ENCODE results near the gene COL15A1. TPM values are rescaled to one million over a fixed set of nuclear protein-coding genes. Genes with fewer than 3 reads are reported as not detected.

The COL15A1 gene
- polyA plus RNA-seq, 1 donor (not counting 4 experiments of a cell fraction or from before 2014, with no cell fraction given), result not detected

DNA sequence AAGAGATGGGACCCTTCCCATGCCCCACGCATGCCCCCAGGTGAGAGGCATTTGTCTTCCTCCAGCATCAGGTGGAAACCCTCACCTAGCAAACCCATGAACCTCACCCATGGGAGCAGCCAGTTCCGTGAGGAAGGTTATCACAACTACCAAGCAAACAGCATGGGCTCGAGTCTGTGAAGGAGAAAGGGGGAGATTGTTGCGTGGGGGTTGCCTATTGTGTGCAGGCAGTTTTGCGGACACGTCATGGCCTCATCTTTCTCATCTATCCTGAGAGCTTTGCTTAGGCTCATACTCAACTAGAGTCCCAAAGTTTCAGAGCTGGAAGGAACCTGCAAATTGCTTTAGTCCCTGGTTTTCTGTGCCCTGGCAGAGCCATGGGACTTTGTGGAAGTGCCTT lies 87.6 kb downstream of the COL15A1 start:
- H4K20me1 ChIP-seq (ENCODE audit: control insufficient read depth, extremely low read depth, insufficient read depth, low read length), result no peaks in the 10 kb centered on the region
- no peaks in the 10 kb centered on the region for H3K36me3 ChIP-seq (ENCODE audit: control insufficient read depth in 2 of 2, extremely low read depth in 1 of 2, insufficient read depth in 2 of 2, low read length in 2 of 2)
- H3K27me3 ChIP-seq (ENCODE audit: control insufficient read depth, extremely low read depth, insufficient read depth, low read length), result peaks cover 7% of the 10 kb centered on the region
- H3K9me1 ChIP-seq (ENCODE audit: control insufficient read depth, extremely low read depth, insufficient read depth, low read length), result no peaks in the 10 kb centered on the region
- DNase-seq (ENCODE audit: low read depth, low spot score), result no peak
- H3K4me2 ChIP-seq (ENCODE audit: control insufficient read depth, extremely low read depth, insufficient read depth, low read depth, low read length), result no peak overlapping the region
- no peaks in the 10 kb centered on the region for H3K79me2 ChIP-seq (ENCODE audit: control insufficient read depth, insufficient read depth, low read length)
- dilution Hi-C loops (cut with MboI; ENCODE audit: extremely low pct_ligation_motif_present, low sequenced_read_pairs), result no loop called here
- H3K9ac ChIP-seq (ENCODE audit: control insufficient read depth, extremely low read depth, insufficient read depth, low read length), result no peak overlapping the region
- H3K4me1 ChIP-seq (ENCODE audit: control insufficient read depth, extremely low read depth, insufficient read depth, low read length), result no peaks in the 10 kb centered on the region
- no peak overlapping the region for H2AFZ ChIP-seq (ENCODE audit: control insufficient read depth, low read length)
- no peak for FAIRE-seq
- H3K9me3 ChIP-seq (ENCODE audit: control insufficient read depth, low read depth, low read length), result no peaks in the 10 kb centered on the region
- no peak overlapping the region for H3K4me3 ChIP-seq (ENCODE audit: control insufficient read depth in 2 of 3, extremely low read depth in 1 of 3, insufficient read depth in 2 of 3, low read depth in 1 of 3, low read length in 3 of 3)
- H3K27ac ChIP-seq (ENCODE audit: control insufficient read depth, insufficient read depth, low read length), result no peak overlapping the region
- TF ChIP-seq EZH2 (IDR thresholded peaks at IDR 0.05; ENCODE audit: low read length), result no peak
- TF ChIP-seq, protein P1, sequence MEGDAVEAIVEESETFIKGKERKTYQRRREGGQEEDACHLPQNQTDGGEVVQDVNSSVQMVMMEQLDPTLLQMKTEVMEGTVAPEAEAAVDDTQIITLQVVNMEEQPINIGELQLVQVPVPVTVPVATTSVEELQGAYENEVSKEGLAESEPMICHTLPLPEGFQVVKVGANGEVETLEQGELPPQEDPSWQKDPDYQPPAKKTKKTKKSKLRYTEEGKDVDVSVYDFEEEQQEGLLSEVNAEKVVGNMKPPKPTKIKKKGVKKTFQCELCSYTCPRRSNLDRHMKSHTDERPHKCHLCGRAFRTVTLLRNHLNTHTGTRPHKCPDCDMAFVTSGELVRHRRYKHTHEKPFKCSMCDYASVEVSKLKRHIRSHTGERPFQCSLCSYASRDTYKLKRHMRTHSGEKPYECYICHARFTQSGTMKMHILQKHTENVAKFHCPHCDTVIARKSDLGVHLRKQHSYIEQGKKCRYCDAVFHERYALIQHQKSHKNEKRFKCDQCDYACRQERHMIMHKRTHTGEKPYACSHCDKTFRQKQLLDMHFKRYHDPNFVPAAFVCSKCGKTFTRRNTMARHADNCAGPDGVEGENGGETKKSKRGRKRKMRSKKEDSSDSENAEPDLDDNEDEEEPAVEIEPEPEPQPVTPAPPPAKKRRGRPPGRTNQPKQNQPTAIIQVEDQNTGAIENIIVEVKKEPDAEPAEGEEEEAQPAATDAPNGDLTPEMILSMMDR (optimal IDR thresholded peaks at IDR 0.05 in 1 of 3, IDR thresholded peaks at IDR 0.05 in 1 of 3, conservative IDR thresholded peaks at IDR 0.05 in 1 of 3; ENCODE audit: extremely low read depth in 1 of 3, insufficient read depth in 2 of 3, low read length in 3 of 3), result no peak

DNA sequence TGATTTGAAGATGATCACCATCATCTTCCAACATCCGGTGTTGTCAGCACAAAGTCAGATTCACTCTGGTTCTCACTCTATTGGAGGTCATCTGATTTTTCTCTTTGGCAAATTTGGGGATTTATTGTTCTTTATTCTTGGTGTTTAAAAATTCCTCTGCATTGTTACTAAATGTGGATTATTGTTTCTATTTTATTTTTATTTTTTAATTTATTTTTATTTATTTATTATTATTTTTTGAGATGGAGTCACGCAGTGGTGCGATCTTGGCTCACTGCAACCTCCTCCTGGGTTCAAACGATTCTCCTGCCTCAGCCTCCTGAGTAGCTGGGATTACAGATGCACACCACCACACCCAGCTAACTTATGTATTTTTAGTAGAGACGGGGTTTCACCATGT lies 88.3 kb downstream of the COL15A1 start:
- Histone ChIP-seq H3K79me2 (ENCODE audit: control insufficient read depth, insufficient read depth, low read length) (no peaks in the 10 kb centered on the region), H2AFZ (ENCODE audit: control insufficient read depth, low read length) (no peak overlapping the region), H3K4me1 (ENCODE audit: control insufficient read depth, extremely low read depth, insufficient read depth, low read length) (no peaks in the 10 kb centered on the region), H3K9me3 (ENCODE audit: control insufficient read depth, low read depth, low read length) (no peaks in the 10 kb centered on the region), H3K4me3 (ENCODE audit: control insufficient read depth in 2 of 3, extremely low read depth in 1 of 3, insufficient read depth in 2 of 3, low read depth in 1 of 3, low read length in 3 of 3) (no peak overlapping the region), H3K9ac (ENCODE audit: control insufficient read depth, extremely low read depth, insufficient read depth, low read length) (no peak overlapping the region), H4K20me1 (ENCODE audit: control insufficient read depth, extremely low read depth, insufficient read depth, low read length) (no peaks in the 10 kb centered on the region), H3K4me2 (ENCODE audit: control insufficient read depth, extremely low read depth, insufficient read depth, low read depth, low read length) (no peak overlapping the region), H3K27me3 (ENCODE audit: control insufficient read depth, extremely low read depth, insufficient read depth, low read length) (peaks cover 5% of the 10 kb centered on the region), H3K27ac (ENCODE audit: control insufficient read depth, insufficient read depth, low read length) (no peak overlapping the region), H3K9me1 (ENCODE audit: control insufficient read depth, extremely low read depth, insufficient read depth, low read length) (no peaks in the 10 kb centered on the region), H3K36me3 (ENCODE audit: control insufficient read depth in 2 of 2, extremely low read depth in 1 of 2, insufficient read depth in 2 of 2, low read length in 2 of 2) (no peaks in the 10 kb centered on the region)
- DNase-seq (ENCODE audit: low read depth, low spot score) (no peak), FAIRE-seq (no peak)
- TF ChIP-seq, protein P1 (optimal IDR thresholded peaks at IDR 0.05 in 1 of 3, IDR thresholded peaks at IDR 0.05 in 1 of 3, conservative IDR thresholded peaks at IDR 0.05 in 1 of 3; ENCODE audit: extremely low read depth in 1 of 3, insufficient read depth in 2 of 3, low read length in 3 of 3), result no peak
- no peak for TF ChIP-seq EZH2 (IDR thresholded peaks at IDR 0.05; ENCODE audit: low read length)
- dilution Hi-C loops (cut with MboI; ENCODE audit: extremely low pct_ligation_motif_present, low sequenced_read_pairs), result no loop called here
